HG03439 (cell line): ENCODE measurements around the gene TRIM72.
"Not testable (repeated sequence)": the region's sequence is repeated elsewhere in the genome, so short reads cannot be mapped to it uniquely, and the experiment has no call there.

Experiments used
- ATAC-seq: cut with Tn5 transposase; IDR thresholded peaks from one replicate; pipeline ENCODE4 v1.9.1; 2021; ENCODE audit warnings: mild to moderate bottlenecking, moderate library complexity; ENCODE audit not compliant: unreplicated experiment

TRIM72 gene

GRCh38 chr16:31190818-31191444, 23.0 kb upstream of the TRIM72 start:
- ATAC-seq: no peak

- ATAC-seq: no peak
Measured at GRCh38 chr16:31191697-31192428, 22.1 kb upstream of the TRIM72 start.

- no peak for ATAC-seq
Measured at GRCh38 chr16:31192856-31193642, 20.9 kb upstream of the TRIM72 start.

- no peak for ATAC-seq
Measured at GRCh38 chr16:31193874-31194273, 20.0 kb upstream of the TRIM72 start.

- no peak for ATAC-seq
Measured at GRCh38 chr16:31194898-31195297, 19.0 kb upstream of the TRIM72 start.

- not testable (repeated sequence) for ATAC-seq
Measured at GRCh38 chr16:31195861-31196260, 18.1 kb upstream of the TRIM72 start.

DNA sequence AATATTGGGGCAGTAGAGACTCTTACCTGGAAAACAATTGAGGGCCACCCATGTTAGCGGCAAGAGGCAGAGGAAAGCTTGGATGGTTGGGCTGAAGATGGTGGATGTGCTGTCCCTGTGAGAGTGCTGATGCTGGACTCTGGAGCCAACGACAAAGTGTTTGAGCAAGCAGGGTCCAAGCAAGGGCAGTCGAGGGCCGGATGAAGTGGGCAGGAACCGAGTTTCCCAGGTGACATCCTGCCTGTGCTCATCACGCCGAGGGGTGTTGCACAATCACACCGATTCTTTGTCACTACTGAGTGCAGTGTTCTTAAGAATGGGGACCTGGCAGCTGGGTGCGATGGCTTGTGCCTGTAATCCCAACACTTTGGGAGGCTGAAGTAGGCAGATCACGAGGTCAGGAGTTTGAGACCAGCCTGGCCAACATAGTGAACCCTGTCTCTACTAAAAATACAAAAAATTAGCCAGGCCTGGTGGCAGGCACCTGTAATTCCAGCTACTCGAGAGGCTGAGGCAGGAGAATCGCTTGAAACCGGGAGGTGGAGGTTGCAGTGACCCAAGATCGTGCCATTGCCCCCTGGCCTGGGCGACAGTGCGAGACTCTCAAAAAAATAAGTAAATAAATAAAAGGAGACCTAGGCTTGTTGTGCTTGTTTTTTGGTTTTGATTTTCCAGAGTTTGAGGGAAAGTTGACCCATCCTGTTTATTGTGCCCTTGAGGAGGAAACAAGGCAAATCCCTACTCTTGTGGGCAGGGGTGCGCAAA, 17.4 kb upstream of the TRIM72 start:
- ATAC-seq: no peak

GRCh38 chr16:31198207-31198882, 15.6 kb upstream of the TRIM72 start:
- no peak for ATAC-seq

GRCh38 chr16:31199430-31200041, 14.4 kb upstream of the TRIM72 start:
- no peak for ATAC-seq

DNA sequence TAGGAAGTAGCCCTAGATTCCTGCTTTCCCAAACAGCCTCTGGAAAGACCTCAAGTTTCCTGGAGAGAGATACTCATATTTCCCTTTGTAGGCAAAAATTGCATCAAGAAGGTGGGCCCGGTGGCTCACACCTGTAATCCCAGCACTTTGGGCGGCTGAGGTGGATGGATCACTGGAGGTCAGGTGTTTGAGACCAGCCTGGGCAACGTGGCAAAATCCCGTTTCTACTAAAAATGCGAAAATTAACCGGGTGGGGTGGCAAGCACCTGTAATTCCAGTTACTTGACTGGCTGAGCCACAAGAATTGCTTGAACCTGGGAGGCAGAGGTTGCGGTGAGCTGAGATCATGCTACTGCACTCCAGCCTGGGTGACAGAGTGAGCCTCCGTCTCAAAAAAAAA, 13.8 kb upstream of the TRIM72 start:
- ATAC-seq: not testable (repeated sequence)

GRCh38 chr16:31200821-31201568, 12.9 kb upstream of the TRIM72 start:
- no peak for ATAC-seq

- ATAC-seq: peak; percentile 44
Measured at GRCh38 chr16:31201582-31202413, 12.1 kb upstream of the TRIM72 start.

DNA sequence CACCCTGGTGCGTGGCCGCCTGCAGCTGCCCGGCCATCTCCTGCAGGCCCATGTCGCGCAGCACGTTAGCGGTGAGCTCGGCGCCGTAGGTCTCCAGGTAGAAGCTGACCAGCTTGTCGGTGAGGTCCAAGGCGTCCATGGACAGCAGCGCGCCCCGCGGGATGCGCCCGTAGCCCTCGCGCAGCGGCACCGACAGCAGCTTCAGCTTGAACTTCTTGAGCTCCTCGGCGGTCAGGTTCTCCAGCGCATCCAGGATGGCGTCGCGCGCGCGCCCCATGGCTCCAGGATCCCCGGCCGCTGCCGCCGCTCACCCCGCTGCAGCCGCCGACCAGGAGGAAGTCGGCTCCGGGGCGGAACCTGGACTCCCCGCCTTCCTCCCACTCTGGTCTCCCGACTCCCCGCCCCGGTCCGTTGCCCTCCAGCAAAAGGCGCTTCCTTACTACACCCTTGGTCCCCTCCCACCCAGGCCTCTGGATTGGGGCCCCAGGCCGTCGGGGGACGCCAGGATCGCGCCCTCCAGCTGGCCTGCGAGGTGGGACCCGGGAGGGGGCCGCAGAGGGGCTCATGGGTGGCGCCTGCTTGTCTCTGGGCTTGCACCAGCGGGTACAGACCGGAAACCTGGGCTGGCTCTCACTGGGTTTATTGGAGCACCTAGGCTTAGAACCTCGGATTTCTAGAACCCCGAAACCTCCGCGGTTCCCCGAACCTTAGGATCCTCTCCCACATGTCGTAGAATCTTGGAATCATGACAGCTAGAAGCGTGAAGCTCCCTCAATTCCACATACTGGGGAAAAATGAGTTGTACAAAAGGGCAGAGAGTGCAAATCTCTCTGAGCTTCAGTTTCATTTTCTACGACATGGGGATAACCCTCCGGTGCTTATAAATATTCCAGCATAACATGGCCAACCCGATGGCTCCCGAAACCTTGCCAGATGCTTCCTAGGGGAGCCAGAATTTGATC, 11.2 kb upstream of the TRIM72 start, which contains the start of gene PYCARD:
Gene PYCARD, minus strand, starts transcription at position 347 of the 962 bp plus-strand sequence. Its CDS starts 70 bp downstream, at position 277.
- ATAC-seq: peak; percentile 29

DNA sequence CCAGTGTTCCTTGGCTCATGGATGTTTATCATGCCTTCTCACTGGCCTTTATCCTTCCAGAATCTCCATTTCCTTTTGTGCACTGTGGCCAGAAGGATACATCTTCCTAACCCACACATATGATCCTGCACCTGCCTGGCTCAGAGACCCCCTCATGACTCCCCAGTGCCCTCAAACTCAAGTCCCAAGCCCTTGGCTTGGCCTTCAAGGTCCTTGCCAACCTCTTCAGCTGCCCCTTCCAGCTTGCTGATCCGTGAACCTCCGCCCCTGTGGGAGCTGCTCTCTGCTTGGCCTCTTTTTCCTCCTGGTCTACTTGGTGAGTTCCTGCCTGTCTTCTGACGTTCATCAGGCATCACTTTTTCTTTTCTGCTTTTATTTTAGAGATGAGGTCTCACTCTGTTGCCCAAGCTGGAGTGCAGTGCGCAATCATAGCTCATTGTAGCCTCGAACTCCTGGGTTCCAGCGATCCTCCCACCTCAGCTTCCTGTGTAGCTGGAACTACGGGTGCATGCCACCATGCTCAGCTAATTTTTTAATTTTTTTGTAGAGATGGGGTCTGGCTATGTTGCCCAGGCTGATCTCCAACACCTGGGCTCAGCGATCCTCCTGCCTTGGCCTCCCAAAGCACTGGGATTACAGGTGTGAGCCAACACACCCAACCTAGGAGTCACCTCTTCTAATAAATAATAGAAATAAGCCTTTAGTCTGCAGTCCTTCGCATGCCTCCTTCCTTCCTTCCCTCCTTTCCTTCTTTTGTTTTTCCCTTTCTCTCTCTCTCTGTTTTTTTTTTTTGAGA, 8.8 kb upstream of the TRIM72 start:
- no peak for ATAC-seq

DNA sequence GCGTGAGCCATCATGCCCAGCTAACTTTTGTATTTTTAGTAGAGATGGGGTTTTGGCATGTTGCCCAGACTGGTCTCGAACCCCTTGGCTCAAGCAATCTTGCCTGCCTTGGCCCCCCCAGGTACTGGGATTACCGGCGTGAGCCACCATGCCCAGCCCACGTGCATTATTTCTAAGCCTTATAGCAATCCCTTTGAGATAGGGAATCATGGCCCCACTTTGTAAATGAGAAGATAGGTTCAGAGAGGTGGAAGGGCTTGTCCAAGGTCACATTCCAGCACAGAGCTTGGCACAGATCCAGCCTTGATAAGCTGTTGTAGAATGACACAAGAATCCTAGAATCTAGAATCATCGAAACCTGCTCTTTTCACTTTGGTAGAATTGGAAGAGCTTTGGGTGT, 7.1 kb upstream of the TRIM72 start:
- ATAC-seq: no peak

- ATAC-seq: no peak
Measured at GRCh38 chr16:31213342-31213741, 577 bp upstream of the TRIM72 start.
